ENCODE results near the gene FAF1. TPM values are rescaled to one million over a fixed set of nuclear protein-coding genes. Genes with fewer than 3 reads are reported as not detected.

FAF1 gene
- total RNA-seq, 1 experiment from 2014 or later: 78.7 TPM

GRCh38 chr1:50412813-50413476 lies 547.1 kb downstream of the FAF1 start:
- Mint-ChIP-seq H3K36me3 (ENCODE audit: insufficient read depth, unreplicated experiment) (no peaks in the 10 kb centered on the region), H3K27ac (ENCODE audit: unreplicated experiment) (no peak overlapping the region), H3K27me3 (ENCODE audit: insufficient read depth, unreplicated experiment) (peaks cover 5% of the 10 kb centered on the region), H3K4me1 (ENCODE audit: low read depth, unreplicated experiment) (no peaks in the 10 kb centered on the region), H3K9me3 (ENCODE audit: unreplicated experiment) (no peaks in the 10 kb centered on the region), H3K4me3 (ENCODE audit: unreplicated experiment) (no peak overlapping the region)
- Histone ChIP-seq H3K27me3 (replicated peaks; ENCODE audit: control insufficient read depth, insufficient read depth, low read length) (no peaks in the 10 kb centered on the region), H3K4me3 (ENCODE audit: low read depth, low read length) (no peak overlapping the region), H3K36me3 (ENCODE audit: control insufficient read depth, insufficient read depth, low read length) (no peaks in the 10 kb centered on the region), H3K4me1 (no peaks in the 10 kb centered on the region), H3K9me3 (no peaks in the 10 kb centered on the region; the same call in 1 of the 2 replicates)
- POLR2A ChIA-PET: no interaction called here
- intact Hi-C loops (cut with micrococcal nuclease; ENCODE audit: unreplicated experiment): no loop called here
- TF ChIP-seq, protein P1, sequence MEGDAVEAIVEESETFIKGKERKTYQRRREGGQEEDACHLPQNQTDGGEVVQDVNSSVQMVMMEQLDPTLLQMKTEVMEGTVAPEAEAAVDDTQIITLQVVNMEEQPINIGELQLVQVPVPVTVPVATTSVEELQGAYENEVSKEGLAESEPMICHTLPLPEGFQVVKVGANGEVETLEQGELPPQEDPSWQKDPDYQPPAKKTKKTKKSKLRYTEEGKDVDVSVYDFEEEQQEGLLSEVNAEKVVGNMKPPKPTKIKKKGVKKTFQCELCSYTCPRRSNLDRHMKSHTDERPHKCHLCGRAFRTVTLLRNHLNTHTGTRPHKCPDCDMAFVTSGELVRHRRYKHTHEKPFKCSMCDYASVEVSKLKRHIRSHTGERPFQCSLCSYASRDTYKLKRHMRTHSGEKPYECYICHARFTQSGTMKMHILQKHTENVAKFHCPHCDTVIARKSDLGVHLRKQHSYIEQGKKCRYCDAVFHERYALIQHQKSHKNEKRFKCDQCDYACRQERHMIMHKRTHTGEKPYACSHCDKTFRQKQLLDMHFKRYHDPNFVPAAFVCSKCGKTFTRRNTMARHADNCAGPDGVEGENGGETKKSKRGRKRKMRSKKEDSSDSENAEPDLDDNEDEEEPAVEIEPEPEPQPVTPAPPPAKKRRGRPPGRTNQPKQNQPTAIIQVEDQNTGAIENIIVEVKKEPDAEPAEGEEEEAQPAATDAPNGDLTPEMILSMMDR (IDR thresholded peaks at IDR 0.05; ENCODE audit: insufficient read depth in 1 of 2, low read depth in 1 of 2, low read length in 1 of 2, severe bottlenecking in 1 of 2, unreplicated experiment in 1 of 2): no peak
- CTCF ChIA-PET: no interaction called here
- DNase-seq: no peak
- BruUV-seq (replicated peaks): no TSS peak

- H3K4me3 ChIP-seq (ENCODE audit: low read depth, low read length): no peak overlapping the region
- no peak overlapping the region for H3K27ac Mint-ChIP-seq (ENCODE audit: unreplicated experiment)
- BruUV-seq (replicated peaks): no TSS peak
- no peak for DNase-seq
- POLR2A ChIA-PET: no interaction called here
- H3K27me3 Mint-ChIP-seq (ENCODE audit: insufficient read depth, unreplicated experiment): peaks cover 6% of the 10 kb centered on the region
- no peak overlapping the region for H3K4me3 Mint-ChIP-seq (ENCODE audit: unreplicated experiment)
- H3K27me3 ChIP-seq (replicated peaks; ENCODE audit: control insufficient read depth, insufficient read depth, low read length): no peaks in the 10 kb centered on the region
- CTCF ChIA-PET: no interaction called here
- no peaks in the 10 kb centered on the region for H3K4me1 Mint-ChIP-seq (ENCODE audit: low read depth, unreplicated experiment)
- intact Hi-C loops (cut with micrococcal nuclease; ENCODE audit: unreplicated experiment): no loop called here
- H3K36me3 Mint-ChIP-seq (ENCODE audit: insufficient read depth, unreplicated experiment): no peaks in the 10 kb centered on the region
- no peaks in the 10 kb centered on the region for H3K4me1 ChIP-seq
- H3K9me3 Mint-ChIP-seq (ENCODE audit: unreplicated experiment): no peaks in the 10 kb centered on the region
- no peaks in the 10 kb centered on the region; the same call in 1 of the 2 replicates for H3K9me3 ChIP-seq
- TF ChIP-seq, protein P1 (IDR thresholded peaks at IDR 0.05; ENCODE audit: insufficient read depth in 1 of 2, low read depth in 1 of 2, low read length in 1 of 2, severe bottlenecking in 1 of 2, unreplicated experiment in 1 of 2): no peak
- no peaks in the 10 kb centered on the region for H3K36me3 ChIP-seq (ENCODE audit: control insufficient read depth, insufficient read depth, low read length)
Observed at GRCh38 chr1:50405814-50406213, 554.3 kb downstream of the FAF1 start.

GRCh38 chr1:50393522-50394120 lies 566.4 kb downstream of the FAF1 start:
- CTCF ChIA-PET: no interaction called here
- TF ChIP-seq, protein P1 (IDR thresholded peaks at IDR 0.05; ENCODE audit: insufficient read depth in 1 of 2, low read depth in 1 of 2, low read length in 1 of 2, severe bottlenecking in 1 of 2, unreplicated experiment in 1 of 2): no peak
- no peaks in the 10 kb centered on the region for H3K4me1 ChIP-seq
- intact Hi-C loops (cut with micrococcal nuclease; ENCODE audit: unreplicated experiment): no loop called here
- no peaks in the 10 kb centered on the region for H3K27me3 ChIP-seq (replicated peaks; ENCODE audit: control insufficient read depth, insufficient read depth, low read length)
- Mint-ChIP-seq H3K9me3 (ENCODE audit: unreplicated experiment) (no peaks in the 10 kb centered on the region), H3K27me3 (ENCODE audit: insufficient read depth, unreplicated experiment) (peaks cover 6% of the 10 kb centered on the region), H3K4me3 (ENCODE audit: unreplicated experiment) (no peak overlapping the region), H3K4me1 (ENCODE audit: low read depth, unreplicated experiment) (no peaks in the 10 kb centered on the region), H3K27ac (ENCODE audit: unreplicated experiment) (no peak overlapping the region), H3K36me3 (ENCODE audit: insufficient read depth, unreplicated experiment) (no peaks in the 10 kb centered on the region)
- H3K36me3 ChIP-seq (ENCODE audit: control insufficient read depth, insufficient read depth, low read length): no peaks in the 10 kb centered on the region
- BruUV-seq (replicated peaks): no TSS peak
- H3K4me3 ChIP-seq (ENCODE audit: low read depth, low read length): no peak overlapping the region
- no peak for DNase-seq
- no peaks in the 10 kb centered on the region for H3K9me3 ChIP-seq
- POLR2A ChIA-PET: no interaction called here

Other genes starting within 250 kb of the FAF1 start
- 2.8 and 3.5 TPM in 2 replicates for gene CDKN2C, start 10.0 kb upstream of the FAF1 start, total RNA-seq (2022)
- gene C1orf185, start 142.0 kb upstream of the FAF1 start, total RNA-seq (2022): not detected in 2 replicates